T follicular helper cell (primary cell): ENCODE measurements around the gene DIPK1C.

Experiments used
- DNase-seq: peaks from one replicate; pipeline ENCODE4 v3.0.0-alpha.2; 2020; ENCODE audit warnings: low read depth

Gene DIPK1C

DNA sequence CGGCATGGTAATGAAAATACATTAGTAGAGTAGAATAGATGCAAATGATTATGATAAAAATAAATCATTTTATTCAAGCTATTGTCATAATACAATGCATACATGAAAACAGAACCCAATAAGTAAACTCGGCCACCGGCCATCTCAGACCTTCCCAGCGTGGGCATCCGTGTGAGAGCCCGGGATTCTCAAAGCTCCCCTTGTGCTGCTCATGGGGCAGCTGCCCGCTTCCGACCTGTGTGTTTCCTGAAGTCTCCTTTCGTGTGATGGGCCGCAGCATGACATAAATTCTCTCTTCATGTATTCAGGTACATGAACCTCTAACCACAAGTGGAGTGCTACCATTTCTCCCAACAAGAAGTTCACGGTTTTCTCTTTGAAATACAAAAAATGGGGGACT, 25.6 kb upstream of the DIPK1C start:
- no peak for DNase-seq

DNA sequence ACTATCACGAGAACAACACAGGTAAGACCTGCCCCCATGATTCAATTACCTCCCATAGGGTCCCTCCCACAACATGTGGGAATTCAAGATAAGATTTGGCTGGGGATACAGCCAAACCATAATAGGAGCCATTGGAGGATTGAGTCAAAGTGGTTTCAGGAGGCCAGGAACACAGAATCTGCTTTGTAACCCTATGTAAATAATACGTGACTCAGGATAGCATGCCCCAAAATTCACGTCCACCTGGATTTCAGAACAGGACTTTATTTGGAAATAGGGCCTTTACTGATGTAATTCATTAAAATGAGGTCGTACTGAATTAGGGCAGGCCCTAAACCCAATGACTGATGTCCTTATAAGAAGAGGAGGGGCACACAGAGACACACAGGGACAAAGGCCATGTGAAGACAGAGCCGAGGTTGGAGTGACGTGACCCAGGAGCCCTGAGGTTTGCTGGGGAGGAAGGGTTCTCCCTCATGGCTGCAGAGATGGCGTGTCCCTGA, 23.1 kb upstream of the DIPK1C start:
- no peak for DNase-seq

DNA sequence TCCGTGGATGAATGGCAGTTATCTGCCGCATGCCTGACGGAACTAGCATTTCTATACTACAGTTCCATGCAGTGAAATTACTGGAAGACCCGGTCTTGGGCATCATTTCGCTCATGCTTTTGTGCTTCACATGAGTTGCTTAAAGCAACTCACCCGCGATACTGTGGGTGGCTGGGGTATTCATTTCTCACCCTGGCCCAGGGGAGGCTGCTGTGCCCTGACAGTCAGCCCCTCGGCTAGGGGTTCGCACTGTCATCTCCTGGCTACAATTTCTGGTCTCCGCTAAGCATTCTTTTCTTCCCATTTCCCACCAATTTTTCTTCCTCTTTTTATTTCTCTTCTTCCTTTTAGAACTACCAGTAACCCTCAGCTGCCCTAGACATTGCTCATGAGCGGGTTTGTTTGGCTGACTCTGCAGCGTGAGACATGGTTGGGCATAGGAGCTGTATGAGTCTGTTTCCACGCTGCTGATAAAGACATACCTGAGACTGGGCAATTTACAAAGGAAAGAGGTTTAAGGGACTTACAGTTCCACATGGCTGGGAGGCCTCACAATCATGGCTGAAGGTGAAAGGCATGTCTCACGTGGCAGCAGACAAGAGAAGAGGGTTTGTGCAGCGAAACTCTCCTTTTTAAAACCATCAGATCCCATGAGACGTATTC, 22.5 kb upstream of the DIPK1C start:
- no peak for DNase-seq

DNA sequence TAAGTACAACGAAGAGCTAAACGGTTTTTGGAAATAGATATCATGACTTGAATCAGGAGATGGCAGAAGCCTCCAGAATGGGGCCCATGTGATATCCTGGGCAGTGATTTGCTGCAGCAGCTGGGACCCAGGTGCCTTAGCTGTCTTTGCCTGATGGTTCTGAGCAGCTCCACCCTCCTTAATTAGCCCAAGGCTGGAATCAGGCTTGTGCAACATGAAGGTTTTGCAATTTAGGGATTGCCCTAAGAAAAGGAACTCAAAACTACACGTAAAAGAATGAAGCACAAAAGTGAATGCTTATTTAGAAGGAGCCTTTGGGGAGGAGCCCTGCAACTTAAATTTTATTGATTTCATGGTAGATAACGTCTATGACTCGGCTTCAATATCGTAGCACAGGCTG, 21.8 kb upstream of the DIPK1C start:
- no peak for DNase-seq

DNA sequence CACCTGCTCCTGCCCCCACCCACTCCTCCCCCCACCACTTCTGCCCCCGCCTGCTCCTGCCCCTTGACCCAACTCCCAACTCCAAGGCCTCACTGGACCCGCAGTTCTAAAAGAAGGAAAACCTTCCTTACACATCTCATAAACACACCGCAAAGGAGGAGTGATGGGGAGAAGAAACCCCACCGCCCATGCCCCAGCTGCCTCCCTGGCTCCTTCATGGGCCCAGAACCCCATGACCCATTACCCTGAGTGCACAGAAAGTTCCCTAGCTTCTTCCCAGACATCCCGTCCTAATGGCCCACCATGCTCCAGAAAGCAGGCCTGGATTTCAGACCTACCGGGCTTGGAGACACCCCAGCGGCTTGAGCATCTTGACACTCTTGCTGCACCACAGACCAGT, 21.2 kb upstream of the DIPK1C start:
- no peak for DNase-seq

DNA sequence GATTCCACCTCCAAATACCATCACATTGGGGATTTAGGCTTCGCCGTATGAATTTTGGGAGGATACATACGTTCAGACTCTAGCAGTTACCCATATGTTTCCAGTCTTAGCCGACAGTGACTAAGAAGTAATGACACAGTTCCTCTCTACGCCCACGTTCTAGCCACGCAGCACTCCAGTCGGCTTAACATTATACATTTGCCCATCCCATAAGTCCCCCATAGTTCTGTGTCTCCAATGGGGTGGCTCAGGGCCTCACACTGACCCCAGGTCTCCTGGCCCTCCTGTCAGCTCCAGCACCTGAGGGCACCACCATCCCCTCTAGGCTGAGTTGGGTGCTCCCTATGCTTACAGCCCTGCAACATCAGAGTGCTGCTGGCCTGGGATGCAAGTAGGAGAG, 20.7 kb upstream of the DIPK1C start:
- DNase-seq: no peak

DNA sequence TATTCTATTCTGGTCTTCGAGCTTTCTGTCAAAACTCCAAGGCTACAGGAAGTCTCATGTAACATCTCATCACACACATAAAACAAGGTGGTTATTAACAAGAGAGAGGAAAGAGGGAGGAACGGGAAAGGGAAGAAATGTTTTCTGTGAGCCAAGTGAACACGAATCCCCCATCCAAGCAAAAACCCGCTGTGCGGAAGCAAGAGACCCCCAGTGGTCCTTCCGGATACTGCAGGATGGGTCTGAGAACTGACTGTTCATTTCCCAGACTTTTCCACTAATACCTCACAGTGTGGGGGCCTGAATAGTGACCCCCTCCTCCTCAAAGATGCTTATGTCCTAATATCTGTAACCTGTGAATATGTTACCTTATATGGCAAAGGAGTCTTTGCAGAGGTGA, 19.0 kb upstream of the DIPK1C start:
- DNase-seq: no peak

DNA sequence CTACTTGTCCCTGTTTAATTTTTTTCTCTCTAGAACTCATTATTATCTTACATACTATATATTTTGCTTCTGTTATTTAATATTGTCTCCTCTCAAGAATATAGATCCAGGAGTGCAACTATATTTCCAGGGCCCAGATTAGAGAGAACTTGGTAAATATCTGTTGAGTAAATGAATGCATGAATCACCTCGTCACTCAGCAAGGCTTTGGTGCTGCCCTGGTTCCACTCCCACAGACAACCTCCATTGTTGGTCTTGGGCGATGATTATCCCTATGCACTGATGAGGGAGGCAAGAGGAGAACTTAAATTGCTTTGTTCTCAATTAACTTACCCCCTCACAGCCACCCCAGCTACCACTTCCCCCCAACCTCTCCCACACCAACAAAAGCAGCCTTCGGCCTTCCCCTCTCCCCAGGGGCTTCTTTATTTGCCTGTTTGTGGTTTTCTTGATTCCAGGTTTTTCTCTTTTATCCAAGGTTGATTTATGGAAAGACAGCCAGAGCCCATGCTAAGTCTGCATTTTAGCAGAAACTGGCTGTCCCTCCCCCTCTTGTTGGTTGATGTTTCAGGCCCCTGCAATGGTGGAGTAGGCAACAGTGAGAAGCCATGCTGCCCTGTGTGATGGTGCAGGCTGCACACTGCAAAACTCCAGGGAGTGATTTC, 17.0 kb upstream of the DIPK1C start:
- no peak for DNase-seq

DNA sequence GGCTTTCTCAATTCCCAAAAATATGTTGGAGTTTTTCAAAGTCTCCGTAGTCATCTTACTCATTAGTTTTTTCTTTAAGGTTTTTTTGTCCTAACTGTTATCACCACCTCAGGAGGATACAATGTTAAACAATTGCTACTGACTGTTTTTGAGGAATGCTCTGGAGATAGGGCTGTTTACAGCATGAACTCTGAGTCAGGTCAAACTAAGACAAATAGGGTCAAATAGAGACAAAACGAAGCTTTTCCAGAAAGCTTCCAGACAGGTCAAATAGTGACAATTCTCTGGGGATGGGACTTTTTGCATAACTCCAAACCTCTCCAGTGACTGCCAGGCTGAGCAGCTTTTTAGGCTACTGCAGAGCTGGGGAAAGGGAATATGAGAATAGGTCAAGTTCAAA, 15.2 kb upstream of the DIPK1C start:
- DNase-seq: no peak

DNA sequence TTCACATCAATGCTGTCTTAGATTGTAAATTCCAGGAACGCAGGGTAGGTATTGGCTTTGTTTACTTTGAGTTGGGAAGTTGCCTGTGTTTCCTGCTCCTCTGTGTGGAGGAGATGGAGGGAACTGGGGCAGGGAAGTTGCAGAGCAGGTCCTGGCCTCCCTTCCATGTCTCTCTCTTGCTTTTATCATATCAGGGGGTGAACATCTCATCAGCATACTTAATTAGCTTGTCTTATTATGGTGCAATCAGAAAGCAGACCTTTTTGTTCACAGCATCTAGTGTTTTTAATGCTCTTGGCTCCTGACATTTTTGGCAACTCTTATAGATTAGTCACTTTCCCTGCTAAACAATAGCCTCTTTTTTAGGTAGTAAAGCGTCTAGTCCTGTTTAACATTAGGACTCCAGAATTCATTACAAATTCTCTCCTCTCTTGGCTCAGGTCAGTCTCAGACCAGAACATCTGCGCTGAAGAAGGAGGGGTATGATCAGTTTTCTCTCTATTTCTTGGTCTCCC, 11.5 kb upstream of the DIPK1C start:
- no peak for DNase-seq

DNA sequence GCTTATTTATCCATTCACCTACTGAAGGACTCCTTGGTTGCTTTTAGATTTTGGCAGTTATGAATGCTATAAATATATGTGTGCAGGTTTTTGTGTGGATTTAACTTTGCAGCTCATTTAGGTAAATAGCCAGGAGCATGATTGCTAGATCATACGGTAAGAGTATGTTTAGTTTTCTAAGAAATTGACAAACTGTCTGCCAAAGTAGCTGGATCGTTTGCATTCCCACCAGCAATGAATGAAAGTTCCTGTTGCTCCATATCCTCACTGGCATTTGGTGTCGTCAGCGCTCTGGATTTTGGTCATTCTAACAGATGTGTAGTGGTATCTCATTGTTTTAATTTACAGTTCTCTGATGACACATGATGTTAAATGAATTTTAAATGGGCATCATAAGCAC, 8.7 kb upstream of the DIPK1C start:
- no peak for DNase-seq

DNA sequence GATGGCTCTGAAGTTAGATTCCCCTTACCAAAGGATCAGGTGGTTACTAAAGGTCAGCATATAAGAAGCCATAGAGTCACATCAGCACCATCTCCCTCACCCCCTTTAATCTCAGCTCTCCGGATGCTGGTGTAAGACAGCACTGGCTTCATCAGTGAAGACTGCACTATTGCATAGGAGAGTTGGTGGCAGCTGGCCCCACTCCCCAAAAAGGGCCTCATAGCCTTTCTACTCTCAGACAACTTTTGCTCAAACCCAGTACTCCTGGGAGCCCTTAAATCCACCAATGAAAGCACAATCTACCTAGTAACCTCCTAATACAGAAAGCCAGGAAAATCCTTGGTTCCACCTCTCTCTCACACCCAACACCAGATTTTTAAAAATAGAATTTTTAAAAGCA, 6.9 kb upstream of the DIPK1C start:
- DNase-seq: no peak

DNA sequence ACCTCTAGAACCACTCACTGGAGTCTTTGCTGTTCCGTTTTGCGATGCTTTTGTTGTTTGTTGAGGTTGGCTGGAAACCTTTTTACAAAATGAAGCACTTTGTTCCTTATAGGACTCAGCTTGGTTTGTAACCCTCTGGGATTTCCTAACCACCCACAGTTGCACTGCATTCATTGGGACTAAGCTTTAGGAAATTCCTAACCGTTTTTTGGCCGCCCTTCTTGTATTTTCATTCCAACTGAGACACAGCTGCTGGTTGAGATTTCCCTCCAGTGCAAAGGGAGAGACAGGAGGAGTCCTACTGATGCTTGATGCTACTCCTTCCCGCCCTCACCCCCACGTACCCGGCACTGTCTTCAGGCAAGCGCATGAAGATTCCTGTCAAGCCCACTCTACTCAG, 6.1 kb upstream of the DIPK1C start:
- DNase-seq: no peak

DNA sequence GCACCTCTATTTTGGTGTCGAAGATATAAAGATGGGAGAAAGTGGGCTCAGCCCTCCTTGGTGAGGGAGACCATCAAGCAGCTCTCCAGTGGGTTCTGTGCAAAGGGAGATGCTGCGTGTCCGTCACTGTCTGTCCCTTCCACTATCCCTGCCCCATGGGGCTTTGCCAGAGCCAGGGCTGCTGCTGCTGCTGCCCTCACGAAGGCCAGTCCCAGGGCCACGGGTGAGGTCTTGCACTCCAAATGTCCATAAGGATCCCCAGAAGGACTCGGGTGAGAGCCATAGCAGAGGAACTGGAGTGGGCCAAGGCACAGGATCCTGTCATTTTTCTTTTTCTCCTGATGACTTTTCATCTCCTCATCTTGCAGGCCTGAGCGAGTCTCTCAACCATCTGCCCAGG, 3.7 kb upstream of the DIPK1C start:
- no peak for DNase-seq

DNA sequence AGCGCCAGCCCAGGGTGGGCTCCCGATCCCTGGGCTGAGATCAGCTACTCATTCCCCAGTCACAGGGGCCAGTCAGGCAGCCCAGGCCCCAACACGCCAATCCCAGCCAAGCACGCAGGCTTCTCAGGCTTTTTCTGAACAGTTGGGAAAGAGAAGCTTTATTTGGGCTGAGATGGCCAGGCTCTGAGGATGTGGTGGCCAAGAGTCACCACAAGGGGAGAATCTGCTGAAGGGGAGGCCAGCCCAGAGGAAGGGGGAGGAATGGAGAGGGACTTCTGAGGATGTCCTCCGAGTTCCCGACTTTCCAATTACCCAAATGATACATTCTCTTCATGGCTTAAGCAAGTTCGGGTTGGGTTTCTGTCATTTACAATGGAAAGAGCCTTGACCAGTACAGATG, 2.8 kb upstream of the DIPK1C start:
- no peak for DNase-seq

DNA sequence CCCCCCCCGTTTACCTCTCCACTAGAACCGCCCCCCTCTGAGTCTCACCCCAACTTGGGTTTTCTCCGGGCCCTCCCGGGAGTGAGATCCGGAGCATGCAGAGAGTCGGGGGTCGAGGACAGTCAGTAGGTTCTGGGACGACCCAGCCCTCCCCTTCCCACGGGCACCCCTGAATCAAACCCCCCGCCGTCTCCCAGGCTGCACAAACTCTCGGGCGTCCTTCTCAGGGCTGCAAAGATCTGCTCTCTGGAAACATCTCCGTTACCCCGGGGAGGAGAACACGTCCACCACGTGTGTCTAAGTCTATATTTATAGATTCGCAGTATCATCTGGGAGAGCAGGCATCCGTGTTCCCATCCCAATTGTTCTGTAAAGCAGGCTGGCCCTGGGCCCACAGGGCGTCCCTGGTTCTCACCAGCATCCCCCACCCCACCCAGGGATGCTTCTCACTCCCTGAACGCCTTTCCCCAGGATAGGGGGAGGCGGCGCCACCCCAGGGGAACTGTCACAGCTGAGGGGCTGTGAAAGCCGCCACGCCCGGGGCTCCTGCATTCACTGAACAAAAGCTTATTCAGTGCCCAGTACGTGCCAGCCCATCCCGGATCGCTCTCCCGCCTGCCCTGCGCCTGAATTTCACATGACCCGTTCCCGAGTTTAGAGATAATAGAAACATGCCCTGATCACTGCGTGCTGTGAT, 765 bp upstream of the DIPK1C start:
- no peak for DNase-seq

DNA sequence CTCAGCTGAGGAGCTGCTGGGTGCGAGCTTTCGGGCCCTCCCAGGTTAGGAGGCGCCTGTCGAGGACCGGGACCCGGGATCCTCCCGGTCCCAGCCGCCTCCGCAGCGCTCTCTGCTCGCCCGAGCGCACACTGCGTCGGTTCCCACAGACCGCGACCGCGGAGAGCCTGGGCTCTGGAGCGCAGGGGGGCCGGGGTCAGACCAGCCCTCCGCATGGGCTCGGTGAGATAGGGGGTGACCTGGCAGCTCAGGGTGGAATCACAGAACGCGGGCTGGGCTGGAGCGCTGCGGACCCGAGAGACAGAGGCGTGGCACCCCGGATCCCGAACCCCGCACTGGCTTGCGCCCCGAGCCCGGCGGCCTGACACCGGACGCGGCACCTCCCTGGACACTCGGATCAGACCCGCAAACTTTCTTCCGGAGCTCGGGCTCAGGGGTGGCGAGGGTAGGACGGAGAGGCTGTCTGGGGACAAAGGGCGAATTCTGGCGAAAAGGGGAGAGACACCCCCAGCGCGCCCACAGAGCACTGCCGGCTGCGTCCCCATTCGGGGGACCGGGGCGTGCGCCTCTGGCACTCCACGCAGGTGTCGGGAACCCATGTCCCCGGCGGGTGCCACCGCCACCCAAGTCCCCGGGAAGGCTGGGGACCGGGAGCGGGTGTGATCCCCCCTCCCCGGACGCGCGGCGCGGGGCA, 612 bp downstream of the DIPK1C start:
- DNase-seq: no peak

DNA sequence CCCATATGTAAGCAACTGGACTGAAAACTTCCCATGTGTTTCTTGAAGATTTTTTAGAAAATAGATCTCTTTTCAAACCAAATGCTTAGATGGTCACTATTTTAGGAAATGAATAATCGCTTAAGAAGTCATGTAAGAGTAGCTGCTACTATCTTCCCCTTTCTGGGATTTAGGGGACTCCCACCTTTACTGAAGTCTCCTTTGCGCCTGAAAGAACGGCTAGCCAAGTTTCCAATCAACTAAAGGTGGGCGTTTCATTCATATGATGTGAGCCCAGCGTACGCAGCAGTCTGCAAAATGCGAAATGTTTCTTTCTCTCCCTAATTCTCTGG, 1.1 kb downstream of the DIPK1C start:
- DNase-seq: no peak

DNA sequence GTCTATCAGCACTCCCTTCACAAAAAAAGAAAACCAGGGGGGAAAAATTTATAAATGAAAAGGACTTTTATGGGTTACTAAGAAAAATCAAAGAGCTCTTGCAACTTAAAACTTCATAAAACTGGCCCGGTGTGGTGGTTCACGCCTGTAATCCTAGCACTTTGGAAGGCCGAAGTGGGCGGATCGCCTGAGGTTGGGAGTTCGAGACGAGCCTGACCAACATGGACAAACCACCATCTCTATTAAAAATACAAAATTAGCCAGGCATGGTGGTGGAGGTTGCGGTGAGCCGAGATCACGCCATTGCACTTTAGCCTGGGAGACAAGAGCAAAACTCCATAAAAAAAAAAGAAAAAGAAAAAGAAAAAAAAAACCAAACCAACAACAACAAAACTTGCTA, 1.7 kb downstream of the DIPK1C start:
- DNase-seq: no peak

DNA sequence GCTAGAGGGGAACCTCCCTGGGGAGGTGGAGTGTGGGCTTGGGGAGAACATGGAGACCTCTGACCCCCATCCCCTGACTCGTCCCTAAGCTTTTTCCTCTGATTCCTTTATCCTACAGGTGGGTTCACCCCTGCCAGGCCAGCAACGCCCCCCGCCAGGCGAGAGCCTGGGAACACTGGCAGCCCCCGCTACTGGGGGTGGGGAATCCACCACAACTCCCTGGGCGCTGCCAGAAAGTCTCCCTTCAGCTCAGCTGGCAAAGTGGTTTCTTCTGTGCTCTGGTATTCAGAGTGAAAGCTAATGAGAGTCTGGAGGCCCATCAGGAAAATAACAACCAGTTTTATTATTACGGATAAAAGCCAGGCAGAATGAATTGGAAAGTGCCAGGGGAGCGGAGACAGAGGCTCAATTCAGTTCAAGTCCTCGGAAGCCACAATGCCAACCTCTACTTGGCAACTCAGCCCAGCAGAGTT, 2.8 kb downstream of the DIPK1C start:
- DNase-seq: no peak

DNA sequence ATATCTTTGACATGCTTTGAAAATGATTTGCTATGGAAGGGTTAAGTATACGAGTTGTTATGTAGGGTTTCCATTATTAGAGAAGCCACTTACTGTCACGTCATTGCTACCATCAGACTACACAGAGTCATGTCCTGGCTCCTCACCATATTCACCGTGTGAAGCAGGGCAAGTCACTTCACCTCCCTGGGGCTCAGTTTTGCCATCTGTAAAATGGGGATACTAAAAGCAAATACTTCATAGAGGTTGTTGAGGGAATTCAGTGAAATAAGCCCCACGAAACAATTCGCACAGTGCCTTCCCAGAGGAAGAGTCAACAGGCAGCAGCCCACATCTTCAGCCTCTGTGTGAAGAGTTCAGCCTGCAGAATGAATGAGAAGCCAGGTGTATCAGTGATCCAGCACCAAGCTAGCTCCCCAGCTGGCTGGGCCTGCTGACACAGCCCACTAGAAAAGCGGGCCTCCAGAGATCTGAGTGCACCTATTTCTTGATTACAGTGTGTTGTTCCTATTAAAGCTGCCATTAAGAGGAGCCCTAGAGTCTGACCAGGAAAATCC, 3.4 kb downstream of the DIPK1C start:
- DNase-seq: no peak

DNA sequence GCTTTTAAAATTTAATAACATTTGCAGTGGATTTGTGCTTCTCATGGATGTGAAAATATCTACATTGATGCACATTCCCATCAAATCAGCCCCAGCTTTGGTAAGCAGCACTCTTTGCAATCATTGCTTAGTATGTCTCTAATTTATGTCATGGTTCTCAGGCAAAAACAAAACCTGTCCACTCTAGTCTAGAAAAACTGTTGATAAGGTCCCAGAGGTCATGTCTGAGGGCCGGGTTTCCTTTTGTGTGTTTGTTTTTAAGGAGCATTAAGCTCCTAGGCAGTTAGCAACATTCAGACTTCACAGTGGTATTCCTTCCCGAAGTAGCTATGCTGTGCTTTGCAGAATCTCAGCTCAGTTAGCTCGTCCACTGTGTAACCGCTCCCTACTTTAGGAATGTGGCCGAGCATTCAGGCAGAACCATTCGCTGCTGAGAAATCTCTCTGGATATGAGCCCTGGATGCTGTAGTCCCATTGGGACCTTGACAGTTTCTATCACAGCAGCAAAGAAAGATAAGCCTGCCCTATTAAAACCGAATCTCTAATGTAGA, 4.0 kb downstream of the DIPK1C start:
- no peak for DNase-seq
